A549 treated with RU486 at 1 μM for 4 hours (cell line): ENCODE results near the gene TAF12. TPM values are rescaled to one million over a fixed set of nuclear protein-coding genes. Genes with fewer than 3 reads are reported as not detected.

Source experiments
- total RNA-seq: library from RNA; stranded (reverse); fragments of 200-300 nt; extraction: Qiagen RNA extraction; gene quantifications from 5 replicates; pipeline ENCODE4 v1.2.3, GENCODE V29; 2022; ENCODE audit warnings: low read depth

The TAF12 gene
- 13.3 to 14.2 TPM (median 14.0 TPM) in 5 replicates for total RNA-seq

GRCh38 chr1:28642847-28643635 is at the start of gene TAF12:
TSS of gene TAF12 (minus strand) at chr1:28643067. CDS start at chr1:28622081, 20,986 bp downstream.

GRCh38 chr1:28668191-28668955 is 25.5 kb upstream of the TAF12 start, which contains the start of gene GMEB1:
TSS of gene GMEB1 (plus strand) at chr1:28668784. CDS start at chr1:28683613, 14,829 bp downstream.

GRCh38 chr1:28648474-28649198 is 5.8 kb upstream of the TAF12 start, which contains the start of gene RNU11:
TSS of gene RNU11 (plus strand) at chr1:28648600.

DNA sequence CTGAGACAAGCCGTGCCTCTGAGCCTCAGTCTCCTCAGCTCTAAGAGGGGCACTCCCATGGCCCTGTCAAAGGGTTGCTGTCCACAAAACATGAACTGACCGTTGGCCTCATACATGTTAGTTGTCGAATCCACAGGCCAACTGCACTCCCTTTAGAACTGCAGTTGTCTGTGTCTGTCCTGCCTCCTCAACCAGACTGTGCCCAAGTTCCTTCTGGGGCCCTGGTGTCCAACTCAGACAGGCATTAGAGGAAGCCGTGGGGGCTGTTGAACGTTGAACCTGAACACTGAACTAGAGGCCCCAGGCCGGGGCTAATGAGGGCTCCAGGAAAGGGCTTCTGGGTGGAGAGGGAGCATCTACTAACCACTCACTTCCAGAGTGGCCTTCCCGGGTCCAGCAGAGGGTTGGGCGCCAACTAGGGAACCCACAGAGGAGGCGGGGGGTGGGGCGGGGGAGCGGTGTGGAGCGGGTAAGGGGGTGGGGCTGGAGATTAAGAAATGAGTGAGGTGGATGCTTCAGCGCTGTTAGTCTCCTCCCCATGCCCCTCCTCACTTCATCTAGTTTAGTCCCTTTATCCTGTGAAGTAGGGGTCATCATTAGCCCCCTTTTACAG is 51.1 kb downstream of the TAF12 start, which contains the start of gene RAB42:
TSS of gene RAB42 (plus strand) at position 558 of the 613 bp plus-strand sequence. CDS start 247 bp downstream, outside the sequence.

Other genes with a start within 250 kb of the TAF12 start
- 75.3 to 82.4 TPM (median 80.5 TPM) in 5 replicates for gene RCC1, start 137.0 kb downstream of the TAF12 start, total RNA-seq
- gene TRNAU1AP, start 90.0 kb downstream of the TAF12 start, total RNA-seq: 19.5 to 23.8 TPM (median 22.9 TPM) in 5 replicates
- 1.9 to 2.3 TPM (median 2.2 TPM) in 5 replicates for gene RAB42, start 50.8 kb downstream of the TAF12 start, total RNA-seq
- not detected in 5 replicates for gene RNU11, start 5.5 kb upstream of the TAF12 start, total RNA-seq
- 5.6 to 7.3 TPM (median 6.4 TPM) in 5 replicates for gene GMEB1, start 25.7 kb upstream of the TAF12 start, total RNA-seq
- 51.7 to 59.5 TPM (median 55.6 TPM) in 5 replicates for gene YTHDF2, start 93.9 kb upstream of the TAF12 start, total RNA-seq
- gene OPRD1, start 169.1 kb upstream of the TAF12 start, total RNA-seq: 0.02 to 0.14 TPM (median 0.03 TPM) in 5 replicates